Ishikawa (cell line): ENCODE results near the gene PPT1.

Experiments
- CEBPB ChIP-seq: IDR thresholded peaks from 2 replicates; pipeline ENCODE4 v1.6.1; 2012
- CREB1 ChIP-seq: IDR thresholded peaks from 2 replicates; pipeline ENCODE4 v1.6.1; 2012; ENCODE audit warnings: low read depth
- EGR1 ChIP-seq: IDR thresholded peaks from 2 replicates; pipeline ENCODE4 v1.6.1; 2012
- EP300 ChIP-seq: IDR thresholded peaks from 2 replicates; pipeline ENCODE4 v1.6.1; 2012; ENCODE audit warnings: borderline replicate concordance
- FOXM1 ChIP-seq: IDR thresholded peaks from 2 replicates; pipeline ENCODE4 v1.6.1; 2012; ENCODE audit warnings: low read depth, borderline replicate concordance
- NFIC ChIP-seq: IDR thresholded peaks from 2 replicates; pipeline ENCODE4 v1.6.1; 2012
- RAD21 ChIP-seq: IDR thresholded peaks from 2 replicates; pipeline ENCODE4 v1.6.1; 2012; ENCODE audit warnings: low read depth
- TAF1 ChIP-seq: IDR thresholded peaks from 2 replicates; pipeline ENCODE4 v1.6.1; 2012; ENCODE audit warnings: low read depth, mild to moderate bottlenecking
- TCF12 ChIP-seq: IDR thresholded peaks from 2 replicates; pipeline ENCODE4 v1.6.1; 2012; ENCODE audit warnings: low read depth
- TEAD4 ChIP-seq: IDR thresholded peaks from 2 replicates; pipeline ENCODE4 v1.6.1; 2012
- YY1 ChIP-seq: IDR thresholded peaks from 2 replicates; pipeline ENCODE4 v1.6.1; 2012; ENCODE audit warnings: low read depth
- ZBTB7A ChIP-seq: IDR thresholded peaks from 2 replicates; pipeline ENCODE4 v1.6.1; 2012; ENCODE audit warnings: low read depth
- TF ChIP-seq, protein P1 (sequence below): IDR thresholded peaks from 2 replicates; pipeline ENCODE4 v1.6.1; 2012
- TF ChIP-seq, protein P2 (sequence below): IDR thresholded peaks from 2 replicates; pipeline ENCODE4 v1.6.1; 2012
- TF ChIP-seq, protein P3 (sequence below): IDR thresholded peaks from 2 replicates; pipeline ENCODE4 v1.6.1; 2012; ENCODE audit warnings: low read depth, mild to moderate bottlenecking

The PPT1 gene

DNA sequence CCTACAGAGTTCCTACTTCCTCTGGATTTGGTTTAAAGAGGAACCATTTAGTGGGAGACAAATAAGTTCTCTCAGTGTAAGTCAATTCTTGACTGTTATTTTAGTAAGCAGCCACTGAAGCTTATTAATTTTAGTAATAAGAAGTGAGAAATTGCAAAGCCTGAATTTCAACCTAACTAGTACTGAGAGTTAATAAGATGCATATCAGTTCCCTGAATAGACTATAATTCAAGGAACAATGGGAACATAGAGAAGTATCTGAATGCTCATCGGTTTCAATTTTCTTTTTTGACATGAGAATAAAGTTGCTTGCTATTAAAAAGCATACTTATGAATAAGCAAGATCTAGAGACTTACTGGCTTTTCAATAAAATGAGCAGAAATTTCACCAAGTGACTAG lies 8.0 kb upstream of the PPT1 start:
- TF ChIP-seq CEBPB (no peak), ZBTB7A (no peak), NFIC (no peak), FOXM1 (no peak), EP300 (no peak), TEAD4 (no peak), YY1 (no peak), TAF1 (no peak), EGR1 (no peak), CREB1 (no peak), TCF12 (no peak), RAD21 (no peak)
- TF ChIP-seq, protein P1, sequence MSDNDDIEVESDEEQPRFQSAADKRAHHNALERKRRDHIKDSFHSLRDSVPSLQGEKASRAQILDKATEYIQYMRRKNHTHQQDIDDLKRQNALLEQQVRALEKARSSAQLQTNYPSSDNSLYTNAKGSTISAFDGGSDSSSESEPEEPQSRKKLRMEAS: no peak
- TF ChIP-seq, protein P2, sequence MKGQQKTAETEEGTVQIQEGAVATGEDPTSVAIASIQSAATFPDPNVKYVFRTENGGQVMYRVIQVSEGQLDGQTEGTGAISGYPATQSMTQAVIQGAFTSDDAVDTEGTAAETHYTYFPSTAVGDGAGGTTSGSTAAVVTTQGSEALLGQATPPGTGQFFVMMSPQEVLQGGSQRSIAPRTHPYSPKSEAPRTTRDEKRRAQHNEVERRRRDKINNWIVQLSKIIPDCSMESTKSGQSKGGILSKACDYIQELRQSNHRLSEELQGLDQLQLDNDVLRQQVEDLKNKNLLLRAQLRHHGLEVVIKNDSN: no peak
- TF ChIP-seq, protein P3, sequence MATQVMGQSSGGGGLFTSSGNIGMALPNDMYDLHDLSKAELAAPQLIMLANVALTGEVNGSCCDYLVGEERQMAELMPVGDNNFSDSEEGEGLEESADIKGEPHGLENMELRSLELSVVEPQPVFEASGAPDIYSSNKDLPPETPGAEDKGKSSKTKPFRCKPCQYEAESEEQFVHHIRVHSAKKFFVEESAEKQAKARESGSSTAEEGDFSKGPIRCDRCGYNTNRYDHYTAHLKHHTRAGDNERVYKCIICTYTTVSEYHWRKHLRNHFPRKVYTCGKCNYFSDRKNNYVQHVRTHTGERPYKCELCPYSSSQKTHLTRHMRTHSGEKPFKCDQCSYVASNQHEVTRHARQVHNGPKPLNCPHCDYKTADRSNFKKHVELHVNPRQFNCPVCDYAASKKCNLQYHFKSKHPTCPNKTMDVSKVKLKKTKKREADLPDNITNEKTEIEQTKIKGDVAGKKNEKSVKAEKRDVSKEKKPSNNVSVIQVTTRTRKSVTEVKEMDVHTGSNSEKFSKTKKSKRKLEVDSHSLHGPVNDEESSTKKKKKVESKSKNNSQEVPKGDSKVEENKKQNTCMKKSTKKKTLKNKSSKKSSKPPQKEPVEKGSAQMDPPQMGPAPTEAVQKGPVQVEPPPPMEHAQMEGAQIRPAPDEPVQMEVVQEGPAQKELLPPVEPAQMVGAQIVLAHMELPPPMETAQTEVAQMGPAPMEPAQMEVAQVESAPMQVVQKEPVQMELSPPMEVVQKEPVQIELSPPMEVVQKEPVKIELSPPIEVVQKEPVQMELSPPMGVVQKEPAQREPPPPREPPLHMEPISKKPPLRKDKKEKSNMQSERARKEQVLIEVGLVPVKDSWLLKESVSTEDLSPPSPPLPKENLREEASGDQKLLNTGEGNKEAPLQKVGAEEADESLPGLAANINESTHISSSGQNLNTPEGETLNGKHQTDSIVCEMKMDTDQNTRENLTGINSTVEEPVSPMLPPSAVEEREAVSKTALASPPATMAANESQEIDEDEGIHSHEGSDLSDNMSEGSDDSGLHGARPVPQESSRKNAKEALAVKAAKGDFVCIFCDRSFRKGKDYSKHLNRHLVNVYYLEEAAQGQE: no peak

GRCh38 chr1:40102896-40103295 lies 5.8 kb upstream of the PPT1 start:
- TF ChIP-seq FOXM1 (no peak), CREB1 (no peak), TEAD4 (no peak), TAF1 (no peak), TCF12 (no peak), NFIC (no peak), YY1 (no peak), ZBTB7A (no peak), EP300 (no peak), CEBPB (no peak), RAD21 (no peak), EGR1 (no peak)
- TF ChIP-seq, protein P1: no peak
- TF ChIP-seq, protein P3: no peak
- TF ChIP-seq, protein P2: no peak

DNA sequence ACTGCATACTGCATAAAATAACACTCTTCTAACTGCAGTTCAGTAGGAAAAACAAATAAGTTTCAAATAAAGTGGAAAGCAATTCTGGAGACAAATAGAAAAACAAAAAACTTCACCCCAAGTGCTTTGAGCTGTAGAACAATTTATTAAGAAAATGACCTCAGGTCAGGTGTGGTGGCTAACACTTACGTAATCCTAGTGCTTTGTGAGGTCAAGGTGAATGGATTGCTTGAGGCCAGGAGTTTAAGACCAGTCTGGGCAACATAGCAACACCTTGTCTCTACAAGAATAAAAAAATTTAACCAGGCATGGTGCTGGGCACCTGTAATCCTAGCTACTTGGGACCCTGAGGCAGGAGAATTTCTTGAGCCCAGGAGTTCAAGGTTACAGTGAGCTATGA lies 5.0 kb upstream of the PPT1 start:
- TF ChIP-seq CEBPB (no peak), TCF12 (no peak), TAF1 (no peak), CREB1 (no peak), FOXM1 (no peak), ZBTB7A (no peak), EGR1 (no peak), RAD21 (no peak), YY1 (no peak)
- TF ChIP-seq, protein P2: no peak

DNA sequence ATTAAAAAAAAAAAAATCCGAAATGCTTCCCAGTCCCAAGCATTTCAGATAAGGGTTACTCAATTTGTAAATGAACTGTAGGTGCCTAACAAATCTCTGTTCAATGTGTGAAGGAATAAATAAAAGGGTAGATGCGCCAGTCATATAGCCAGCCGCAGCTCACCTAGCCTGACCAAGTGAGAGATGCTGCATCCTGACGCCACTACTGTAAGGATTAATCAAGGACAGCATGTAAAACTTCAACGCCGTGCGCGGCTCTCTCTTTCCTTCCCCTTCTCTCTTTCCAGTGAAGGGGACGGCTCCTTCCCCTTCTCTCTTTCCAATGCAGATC lies 441 bp downstream of the PPT1 start:
- TF ChIP-seq TAF1 (no peak), CEBPB (no peak), EP300 (no peak), CREB1 (no peak), EGR1 (no peak), YY1 (no peak), NFIC (no peak), TCF12 (no peak), TEAD4 (no peak), RAD21 (no peak), ZBTB7A (no peak), FOXM1 (no peak)
- TF ChIP-seq, protein P2: no peak
- TF ChIP-seq, protein P1: no peak
- TF ChIP-seq, protein P3: no peak
